Astrocyte (in vitro differentiated cells and primary cell): ENCODE results near the gene RAB36. TPM values are rescaled to one million over a fixed set of nuclear protein-coding genes. Genes with fewer than 3 reads are reported as not detected.

ENCODE experiments used
- DNase-seq: peaks from one replicate; pipeline ENCODE4 v3.0.0-alpha.2; 2010; ENCODE audit warnings: low read depth
- FAIRE-seq: peaks from 2 replicates; lab custom pipeline; 2011; peaks lifted over from hg19 to GRCh38; lab: Jason Lieb, UNC
- H2AFZ ChIP-seq: 2 replicates; pipeline ENCODE4 v1.6.0; 2012; ENCODE audit warnings: low read depth, low read length, inconsistent platforms
- H3K27ac ChIP-seq: 2 replicates; pipeline ENCODE4 v1.5.1; 2011; ENCODE audit warnings: low read depth, low read length, inconsistent platforms
- H3K27me3 ChIP-seq: 2 replicates; pipeline ENCODE4 v1.6.0; 2011; ENCODE audit warnings: low read length, inconsistent platforms; ENCODE audit not compliant: insufficient read depth
- H3K36me3 ChIP-seq: 2 replicates; pipeline ENCODE4 v1.5.1; 2011; ENCODE audit warnings: low read length, inconsistent platforms; ENCODE audit not compliant: insufficient read depth
- H3K4me1 ChIP-seq: 2 replicates; pipeline ENCODE4 v1.5.1; 2011; ENCODE audit warnings: low read length, inconsistent platforms; ENCODE audit not compliant: insufficient read depth
- H3K4me2 ChIP-seq: 2 replicates; pipeline ENCODE4 v1.6.0; 2012; ENCODE audit warnings: low read length, inconsistent platforms
- H3K4me3 ChIP-seq: 2 replicates; pipeline ENCODE4 v1.5.1; 2011; ENCODE audit warnings: low read depth, mild to moderate bottlenecking, low read length, inconsistent platforms; ENCODE audit not compliant: insufficient read depth
- H3K79me2 ChIP-seq: 2 replicates; pipeline ENCODE4 v1.6.0; 2012; ENCODE audit warnings: mild to moderate bottlenecking, low read length, inconsistent platforms; ENCODE audit not compliant: insufficient read depth
- H3K9ac ChIP-seq: 2 replicates; pipeline ENCODE4 v1.6.0; 2012; ENCODE audit warnings: mild to moderate bottlenecking, low read length, inconsistent platforms
- H3K9me3 ChIP-seq: 2 replicates; pipeline ENCODE4 v1.5.1; 2012; ENCODE audit warnings: low read depth, mild to moderate bottlenecking, low read length, inconsistent platforms; ENCODE audit not compliant: insufficient read depth
- H4K20me1 ChIP-seq: 2 replicates; pipeline ENCODE4 v1.6.0; 2012; ENCODE audit warnings: low read length, inconsistent platforms; ENCODE audit not compliant: insufficient read depth
- H3K27ac Mint-ChIP-seq: one replicate; pipeline ENCODE4 v1.8.0; 2021; ENCODE audit warnings: mild to moderate bottlenecking, mixed read lengths; ENCODE audit not compliant: unreplicated experiment
- H3K27me3 Mint-ChIP-seq: one replicate; pipeline ENCODE4 v1.8.0; 2021; ENCODE audit warnings: low read depth, mixed read lengths; ENCODE audit not compliant: unreplicated experiment
- H3K36me3 Mint-ChIP-seq: one replicate; pipeline ENCODE4 v1.8.0; 2021; ENCODE audit warnings: low read depth, mixed read lengths; ENCODE audit not compliant: unreplicated experiment
- H3K4me1 Mint-ChIP-seq: one replicate; pipeline ENCODE4 v1.8.0; 2021; ENCODE audit warnings: low read depth, mixed read lengths; ENCODE audit not compliant: unreplicated experiment
- H3K4me3 Mint-ChIP-seq: one replicate; pipeline ENCODE4 v1.8.0; 2021; ENCODE audit warnings: mild to moderate bottlenecking, moderate library complexity, mixed read lengths; ENCODE audit not compliant: unreplicated experiment
- H3K9me3 Mint-ChIP-seq: one replicate; pipeline ENCODE4 v1.8.0; 2021; ENCODE audit warnings: mild to moderate bottlenecking, mixed read lengths; ENCODE audit not compliant: unreplicated experiment
- EZH2 ChIP-seq: IDR thresholded peaks from 2 replicates; pipeline ENCODE4 v1.6.1; 2012; ENCODE audit warnings: mild to moderate bottlenecking, low read length, inconsistent platforms; ENCODE audit not compliant: insufficient read depth
- total RNA-seq: library from RNA; stranded (reverse); gene quantifications from 2 replicates; pipeline ENCODE4 v1.2.1, GENCODE V29; 2021
- TF ChIP-seq, protein P1 (sequence below): IDR thresholded peaks from 2 replicates; pipeline ENCODE4 v1.5.1; 2011; ENCODE audit warnings: low read depth, mild to moderate bottlenecking, inconsistent platforms, low read length, moderate library complexity; ENCODE audit not compliant: insufficient read depth

Gene RAB36
- total RNA-seq, 1 donor from 2014 or later, result 5.2 TPM

DNA sequence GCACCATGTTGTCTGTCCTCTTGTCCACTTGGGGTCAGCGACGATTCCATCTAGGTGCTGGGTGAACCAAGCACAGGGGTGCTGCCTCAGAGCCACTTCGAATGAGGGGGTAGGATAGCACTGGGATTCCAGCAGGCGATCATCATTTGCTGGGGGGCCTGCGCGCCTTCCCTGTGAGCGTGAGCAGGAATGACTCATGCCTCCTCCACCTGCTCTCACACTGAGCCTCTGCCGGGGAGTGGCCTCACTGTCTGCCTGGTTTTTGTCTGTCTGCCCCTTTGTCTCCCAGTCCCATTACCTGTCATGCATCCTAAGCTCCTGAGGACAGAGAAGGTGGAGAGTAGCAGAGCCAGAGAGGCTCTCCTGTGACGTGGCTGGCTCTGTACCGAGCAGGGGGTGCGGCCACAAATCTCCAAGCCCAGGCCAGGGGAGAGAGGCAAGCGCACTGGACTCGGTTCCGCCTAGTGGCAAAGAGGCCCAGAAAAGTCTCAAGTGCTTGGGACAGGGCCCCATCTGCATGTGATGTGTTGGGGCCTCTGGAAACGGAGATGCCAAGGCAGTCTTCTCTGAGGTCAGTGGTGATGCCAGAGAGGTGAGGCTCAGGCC, 34.3 kb upstream of the RAB36 start:
- Histone ChIP-seq H3K9me3 (no peaks in the 10 kb centered on the region), H3K9ac (no peak overlapping the region), H3K36me3 (no peaks in the 10 kb centered on the region), H3K27ac (no peak overlapping the region), H3K4me2 (no peak overlapping the region), H3K79me2 (no peaks in the 10 kb centered on the region), H2AFZ (no peak overlapping the region), H3K4me1 (no peaks in the 10 kb centered on the region), H3K27me3 (no peaks in the 10 kb centered on the region), H4K20me1 (no peaks in the 10 kb centered on the region), H3K4me3 (no peak overlapping the region)
- no peak overlapping the region for H3K27ac Mint-ChIP-seq
- no peak for DNase-seq
- H3K4me1 Mint-ChIP-seq, result peaks cover 2% of the 10 kb centered on the region
- no peak for FAIRE-seq
- no peaks in the 10 kb centered on the region for H3K9me3 Mint-ChIP-seq
- H3K4me3 Mint-ChIP-seq, result no peak overlapping the region
- TF ChIP-seq, protein P1, sequence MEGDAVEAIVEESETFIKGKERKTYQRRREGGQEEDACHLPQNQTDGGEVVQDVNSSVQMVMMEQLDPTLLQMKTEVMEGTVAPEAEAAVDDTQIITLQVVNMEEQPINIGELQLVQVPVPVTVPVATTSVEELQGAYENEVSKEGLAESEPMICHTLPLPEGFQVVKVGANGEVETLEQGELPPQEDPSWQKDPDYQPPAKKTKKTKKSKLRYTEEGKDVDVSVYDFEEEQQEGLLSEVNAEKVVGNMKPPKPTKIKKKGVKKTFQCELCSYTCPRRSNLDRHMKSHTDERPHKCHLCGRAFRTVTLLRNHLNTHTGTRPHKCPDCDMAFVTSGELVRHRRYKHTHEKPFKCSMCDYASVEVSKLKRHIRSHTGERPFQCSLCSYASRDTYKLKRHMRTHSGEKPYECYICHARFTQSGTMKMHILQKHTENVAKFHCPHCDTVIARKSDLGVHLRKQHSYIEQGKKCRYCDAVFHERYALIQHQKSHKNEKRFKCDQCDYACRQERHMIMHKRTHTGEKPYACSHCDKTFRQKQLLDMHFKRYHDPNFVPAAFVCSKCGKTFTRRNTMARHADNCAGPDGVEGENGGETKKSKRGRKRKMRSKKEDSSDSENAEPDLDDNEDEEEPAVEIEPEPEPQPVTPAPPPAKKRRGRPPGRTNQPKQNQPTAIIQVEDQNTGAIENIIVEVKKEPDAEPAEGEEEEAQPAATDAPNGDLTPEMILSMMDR, result no peak
- TF ChIP-seq EZH2, result no peak
- H3K36me3 Mint-ChIP-seq, result peaks cover 3% of the 10 kb centered on the region
- H3K27me3 Mint-ChIP-seq, result peaks cover 31% of the 10 kb centered on the region

DNA sequence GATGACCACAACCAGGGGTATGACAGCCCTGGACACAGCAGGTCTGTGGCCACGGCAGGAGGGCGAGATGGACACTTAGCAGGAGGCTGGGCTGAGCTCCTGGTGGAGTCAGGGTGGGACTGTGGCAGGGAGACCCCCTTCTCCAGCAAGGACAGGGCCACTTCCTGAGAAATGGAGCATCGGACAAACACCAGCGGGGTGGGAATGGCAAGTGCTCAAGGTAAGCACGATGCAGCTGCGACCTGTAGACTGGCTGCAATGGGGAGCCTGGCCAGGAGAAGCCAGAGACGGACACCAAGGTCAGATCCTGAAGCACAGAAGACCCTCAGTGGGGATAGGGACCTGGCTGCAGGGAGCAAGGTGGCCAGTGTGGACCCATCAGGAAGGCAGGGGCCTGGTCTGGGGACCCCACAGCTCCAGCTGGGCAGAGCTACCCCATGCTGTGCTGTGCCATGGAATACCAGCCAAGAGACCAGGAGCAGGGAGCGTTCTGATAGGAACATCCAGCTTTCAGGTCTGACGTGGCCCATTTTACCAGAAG, 32.7 kb upstream of the RAB36 start:
- TF ChIP-seq, protein P1, result no peak
- TF ChIP-seq EZH2, result no peak
- peaks cover 35% of the 10 kb centered on the region for H3K27me3 Mint-ChIP-seq

More for the DNA sequence above, 32.7 kb upstream of the RAB36 start:
- Mint-ChIP-seq H3K27ac (no peak overlapping the region), H3K9me3 (no peaks in the 10 kb centered on the region), H3K36me3 (peaks cover 3% of the 10 kb centered on the region), H3K4me3 (no peak overlapping the region), H3K4me1 (peaks cover 2% of the 10 kb centered on the region)
- FAIRE-seq (no peak), DNase-seq (no peak)
- Histone ChIP-seq H3K27ac (no peak overlapping the region), H3K79me2 (no peaks in the 10 kb centered on the region), H3K4me3 (no peak overlapping the region), H3K36me3 (no peaks in the 10 kb centered on the region), H2AFZ (no peak overlapping the region), H3K9ac (no peak overlapping the region), H4K20me1 (no peaks in the 10 kb centered on the region), H3K27me3 (no peaks in the 10 kb centered on the region), H3K9me3 (no peaks in the 10 kb centered on the region), H3K4me1 (no peaks in the 10 kb centered on the region), H3K4me2 (no peak overlapping the region)
